ENCODE data around the gene CYP4F11.
A peak's percentile ranks its signal among the peaks of the same experiment; 100 is the strongest.
"Not testable (repeated sequence)": the region's sequence is repeated elsewhere in the genome, so short reads cannot be mapped to it uniquely, and the experiment has no call there.

The CYP4F11 gene

DNA sequence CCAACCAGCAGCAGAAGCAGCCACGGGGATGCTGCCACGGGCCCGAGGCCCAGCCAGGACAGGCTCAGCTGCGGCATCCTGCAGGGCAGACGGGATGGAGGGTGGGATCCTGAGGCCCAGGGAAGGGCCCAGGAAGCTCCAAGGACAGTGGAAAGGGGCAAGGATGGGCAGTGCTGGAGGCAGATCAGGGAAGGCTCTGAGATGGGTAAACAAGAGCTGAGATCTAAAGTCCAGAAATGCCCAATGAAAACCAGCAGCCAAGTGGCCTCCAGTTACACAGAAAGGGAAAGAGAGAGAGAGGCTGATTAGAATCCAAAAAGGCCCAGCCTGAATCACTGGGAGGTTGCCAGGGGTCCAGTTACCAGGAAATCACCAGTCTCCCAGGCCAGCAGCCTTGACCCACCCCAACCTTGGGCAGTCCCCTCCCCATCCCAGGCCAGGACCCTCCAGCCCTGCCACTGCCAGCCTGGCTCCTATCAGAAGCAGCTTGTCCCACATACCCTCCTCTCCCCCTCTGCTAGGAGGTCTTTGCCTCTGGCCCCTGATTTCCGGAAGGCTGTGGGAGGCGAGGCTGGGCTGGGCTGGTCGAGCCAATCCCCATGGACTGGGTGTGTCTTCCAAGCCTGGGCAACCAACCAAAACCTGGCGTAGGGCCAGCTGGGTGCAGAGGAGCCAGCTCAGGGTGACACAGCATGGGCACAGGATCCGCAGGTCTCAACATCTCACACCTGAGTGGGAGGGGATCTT, at the start of gene CYP4F11:
Gene CYP4F11, minus strand, starts transcription at position 198 of the 747 bp plus-strand sequence. Its CDS starts 121 bp downstream, at position 77.
- no peak for DNase-seq (ENCODE audit: low read depth in 2 of 2)

DNA sequence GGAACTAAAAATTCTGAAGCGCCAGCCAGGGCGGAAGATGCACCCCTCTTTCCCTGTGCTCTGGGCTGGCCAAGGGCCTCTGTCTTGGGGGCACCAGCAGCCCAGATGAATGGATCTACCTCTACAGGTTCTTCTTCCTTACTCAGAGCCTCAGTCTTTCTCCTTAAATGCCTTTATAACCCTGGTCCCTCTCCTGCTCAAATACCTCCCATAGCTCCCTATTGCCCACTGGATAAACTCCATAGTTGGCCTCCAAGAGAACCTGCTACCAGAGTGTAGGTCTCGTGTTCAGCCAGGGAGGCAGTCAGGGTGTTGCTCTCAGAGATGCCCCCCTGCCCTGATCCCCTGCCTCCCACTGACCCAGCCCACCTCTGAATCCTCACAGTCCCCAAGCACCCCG, 45.0 kb upstream of the CYP4F11 start:
- no peak for DNase-seq (ENCODE audit: low read depth in 2 of 2)

GRCh38 chr19:15977690-15978089, 43.4 kb upstream of the CYP4F11 start:
- DNase-seq (ENCODE audit: low read depth in 2 of 2) = no peak

GRCh38 chr19:15976836-15977689, 42.7 kb upstream of the CYP4F11 start:
- no peak for DNase-seq (ENCODE audit: low read depth in 2 of 2)

DNA sequence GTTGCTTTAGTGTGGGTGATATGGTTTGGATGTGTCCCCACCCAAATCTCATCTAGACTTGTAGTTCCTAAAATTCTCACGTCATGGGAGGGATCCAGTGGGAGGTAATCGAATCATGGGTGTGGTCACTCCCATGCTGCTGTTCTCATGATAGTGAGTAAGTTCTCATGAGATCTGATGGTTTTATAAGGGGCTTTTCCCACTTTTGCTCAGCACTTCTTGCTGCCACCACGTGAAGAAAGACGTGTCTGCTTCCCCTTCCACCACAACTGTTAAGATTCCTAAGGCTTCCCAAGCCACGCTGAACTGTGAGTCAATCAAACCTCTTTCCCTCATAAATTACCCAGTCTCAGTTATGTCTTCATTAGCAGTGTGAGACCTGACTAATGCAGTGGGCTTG, 40.5 kb upstream of the CYP4F11 start:
- DNase-seq (ENCODE audit: low read depth in 2 of 2) = no peak

- not testable (repeated sequence) for DNase-seq (ENCODE audit: low read depth in 2 of 2)
Measured at GRCh38 chr19:15972043-15972442, 37.7 kb upstream of the CYP4F11 start.

DNA sequence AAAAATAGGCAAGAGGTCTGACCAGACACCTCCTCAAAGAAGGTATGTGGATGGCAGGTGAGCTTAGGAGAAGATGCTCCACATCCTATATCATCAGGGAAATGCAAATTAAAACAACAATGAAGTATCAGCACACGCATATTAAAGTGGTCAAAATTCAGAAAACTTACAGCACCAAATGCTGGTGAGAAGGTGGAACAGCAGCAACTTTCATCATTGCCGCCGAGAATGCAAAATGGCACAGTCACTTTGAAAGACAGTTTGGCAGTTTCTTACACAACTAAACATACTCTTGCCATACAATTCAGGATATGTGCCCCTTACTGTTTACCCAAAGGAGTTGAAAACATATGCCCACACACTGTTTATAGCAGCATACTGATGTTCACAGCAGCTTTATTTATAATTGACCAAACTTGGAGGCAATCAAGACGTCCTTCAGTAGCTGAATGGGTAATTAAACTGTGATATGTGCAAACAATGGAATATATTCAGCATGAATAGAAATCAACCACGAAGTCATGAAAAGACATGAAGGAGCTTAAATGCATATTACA, 37.0 kb upstream of the CYP4F11 start:
- no peak for DNase-seq (ENCODE audit: low read depth in 2 of 2)

DNA sequence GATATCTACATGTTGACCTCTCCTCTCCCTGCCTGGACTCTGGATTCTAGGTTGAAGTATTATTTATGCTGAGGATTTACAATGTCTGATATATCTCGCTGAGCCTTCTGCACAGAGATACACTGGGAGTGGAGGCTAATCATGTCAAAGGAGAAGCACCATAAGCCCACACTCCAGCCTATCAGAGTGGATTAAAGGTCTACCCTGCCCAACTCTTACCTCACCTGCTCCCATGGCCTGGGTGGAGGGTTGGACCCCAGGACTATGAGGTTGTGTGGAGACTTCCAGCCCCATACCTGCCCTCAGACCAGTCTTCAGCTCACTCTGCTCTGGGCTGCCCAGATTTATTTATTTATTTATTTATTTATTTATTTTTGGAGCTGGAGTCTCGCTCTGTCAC, 29.9 kb upstream of the CYP4F11 start:
- no peak for DNase-seq (ENCODE audit: low read depth in 2 of 2)

GRCh38 chr19:15962319-15962718, 28.0 kb upstream of the CYP4F11 start:
- DNase-seq (ENCODE audit: low read depth in 2 of 2) = no peak

- no peak for DNase-seq (ENCODE audit: low read depth in 2 of 2)
Measured at GRCh38 chr19:15954820-15955219, 20.5 kb upstream of the CYP4F11 start.

GRCh38 chr19:15948223-15949058, 14.1 kb upstream of the CYP4F11 start, which contains the start of gene OR10H4:
Gene OR10H4 (plus strand): TSS chr19:15949008. CDS start chr19:15949008, 0 bp downstream.
- no peak for DNase-seq (ENCODE audit: low read depth in 2 of 2)

DNA sequence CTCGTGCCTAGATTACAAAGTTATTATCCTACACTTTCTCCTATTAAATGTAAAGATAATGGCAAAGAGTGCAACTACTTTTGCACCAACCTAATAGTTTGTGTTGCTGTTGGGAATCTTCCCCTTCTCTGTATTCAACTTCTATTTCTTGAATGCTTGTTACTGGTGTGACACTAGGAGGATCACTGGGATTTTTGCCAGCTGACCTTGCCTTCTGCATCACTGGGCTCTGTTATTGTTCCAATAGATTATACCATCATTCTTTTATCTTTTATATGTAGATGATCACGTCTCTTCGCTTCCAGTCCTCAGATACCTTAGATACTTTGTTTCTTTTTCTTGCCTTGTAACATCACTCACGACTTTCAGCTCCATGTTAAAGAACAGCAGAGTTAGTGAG, 11.0 kb upstream of the CYP4F11 start:
- DNase-seq (ENCODE audit: low read depth in 2 of 2) = no peak

DNA sequence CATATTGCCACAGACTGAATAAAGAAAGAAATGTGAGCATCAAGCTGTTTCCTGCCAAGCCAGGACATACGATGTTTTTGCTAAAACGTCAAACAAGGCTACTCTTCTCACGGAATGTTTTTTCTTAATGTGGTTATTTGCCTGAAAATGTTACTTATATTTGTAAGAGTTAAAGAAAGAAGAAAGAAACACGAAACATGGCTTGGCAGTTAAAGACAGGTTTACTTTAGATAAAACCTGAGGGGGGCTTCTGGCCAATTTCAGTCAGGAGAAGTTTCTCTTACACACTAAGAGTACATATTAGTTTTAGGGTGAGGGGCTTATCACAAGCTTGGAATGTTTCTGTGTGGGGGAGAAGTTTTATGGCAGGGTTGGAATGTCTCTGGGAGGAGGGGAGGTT, 10.1 kb upstream of the CYP4F11 start:
- no peak for DNase-seq (ENCODE audit: low read depth in 2 of 2)

GRCh38 chr19:15937771-15938170, 3.4 kb upstream of the CYP4F11 start:
- no peak for DNase-seq (ENCODE audit: low read depth in 2 of 2)

GRCh38 chr19:15936950-15937349, 2.6 kb upstream of the CYP4F11 start:
- DNase-seq (ENCODE audit: low read depth in 2 of 2) = no peak

- no peak for DNase-seq (ENCODE audit: low read depth in 2 of 2)
Measured at GRCh38 chr19:15936173-15936572, 1.8 kb upstream of the CYP4F11 start.

- DNase-seq (ENCODE audit: low read depth in 2 of 2) = no peak
Measured at GRCh38 chr19:15935167-15935702, 906 bp upstream of the CYP4F11 start.

- DNase-seq (ENCODE audit: low read depth in 2 of 2) = peak; percentile 9 to 23
Measured at GRCh38 chr19:15933761-15934331, 483 bp downstream of the CYP4F11 start.

DNA sequence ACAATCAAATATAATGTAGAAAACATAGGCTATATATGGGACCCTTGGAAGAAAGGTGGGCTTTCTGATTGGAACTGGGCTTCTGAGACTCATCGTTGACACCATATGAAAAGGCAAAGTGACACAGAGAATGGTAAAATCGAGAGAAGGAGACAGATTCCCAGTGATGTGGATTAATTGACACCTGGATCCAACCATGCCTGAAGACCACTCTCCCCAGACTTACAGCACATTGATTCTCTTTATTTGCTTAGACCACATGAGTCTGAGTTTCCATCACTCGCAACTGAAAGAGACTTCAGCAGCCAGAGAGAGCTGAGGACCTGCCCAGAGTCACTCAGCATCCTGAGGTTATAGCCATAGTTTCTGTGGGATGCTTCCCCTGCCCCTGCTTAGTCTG, 6.0 kb downstream of the CYP4F11 start:
- no peak for DNase-seq (ENCODE audit: low read depth in 2 of 2)

- no peak for DNase-seq (ENCODE audit: low read depth in 2 of 2)
Measured at GRCh38 chr19:15926484-15926883, 7.8 kb downstream of the CYP4F11 start.

- no peak for DNase-seq (ENCODE audit: low read depth in 2 of 2)
Measured at GRCh38 chr19:15923702-15924101, 10.6 kb downstream of the CYP4F11 start.
